ENCODE data around the gene CHST9.
"Not testable (repeated sequence)": the region's sequence is repeated elsewhere in the genome, so short reads cannot be mapped to it uniquely, and the experiment has no call there.

Gene CHST9

DNA sequence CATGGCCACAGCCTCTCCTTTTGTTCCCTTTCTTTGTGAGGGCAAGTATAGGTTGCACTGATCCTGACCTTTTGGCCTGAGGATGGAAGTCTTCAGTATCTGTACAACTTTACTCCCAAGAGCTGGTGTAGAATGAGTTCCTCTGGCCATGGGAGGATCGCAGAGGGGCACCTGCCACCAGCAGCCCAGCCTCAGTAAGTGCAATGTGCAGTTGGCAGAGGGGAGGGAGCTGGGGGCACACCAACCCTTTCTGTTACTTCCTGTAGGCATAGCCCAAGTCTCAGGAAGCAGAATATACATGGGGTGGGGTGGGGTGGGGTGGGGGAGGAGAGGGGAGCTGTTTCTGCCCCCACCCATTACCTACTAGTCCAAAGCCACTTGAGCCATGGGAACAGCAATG, 254.5 kb downstream of the CHST9 start:
- Histone ChIP-seq H3K36me3 (ENCODE audit: control insufficient read depth, insufficient read depth, low read length) (no peaks in the 10 kb centered on the region), H3K4me1 (ENCODE audit: control insufficient read depth, insufficient read depth, low read length, poor library complexity, severe bottlenecking) (no peaks in the 10 kb centered on the region), H3K27ac (ENCODE audit: insufficient read depth, low read length, poor library complexity, severe bottlenecking) (no peak overlapping the region), H3K9me3 (ENCODE audit: control insufficient read depth, low read length) (no peaks in the 10 kb centered on the region), H3K27me3 (replicated peaks; ENCODE audit: control insufficient read depth, insufficient read depth, low read length, poor library complexity, severe bottlenecking) (no peaks in the 10 kb centered on the region), H3K4me3 (ENCODE audit: insufficient read depth, low read depth, low read length, poor library complexity, severe bottlenecking) (no peak overlapping the region)
- DNase-seq = no peak

DNA sequence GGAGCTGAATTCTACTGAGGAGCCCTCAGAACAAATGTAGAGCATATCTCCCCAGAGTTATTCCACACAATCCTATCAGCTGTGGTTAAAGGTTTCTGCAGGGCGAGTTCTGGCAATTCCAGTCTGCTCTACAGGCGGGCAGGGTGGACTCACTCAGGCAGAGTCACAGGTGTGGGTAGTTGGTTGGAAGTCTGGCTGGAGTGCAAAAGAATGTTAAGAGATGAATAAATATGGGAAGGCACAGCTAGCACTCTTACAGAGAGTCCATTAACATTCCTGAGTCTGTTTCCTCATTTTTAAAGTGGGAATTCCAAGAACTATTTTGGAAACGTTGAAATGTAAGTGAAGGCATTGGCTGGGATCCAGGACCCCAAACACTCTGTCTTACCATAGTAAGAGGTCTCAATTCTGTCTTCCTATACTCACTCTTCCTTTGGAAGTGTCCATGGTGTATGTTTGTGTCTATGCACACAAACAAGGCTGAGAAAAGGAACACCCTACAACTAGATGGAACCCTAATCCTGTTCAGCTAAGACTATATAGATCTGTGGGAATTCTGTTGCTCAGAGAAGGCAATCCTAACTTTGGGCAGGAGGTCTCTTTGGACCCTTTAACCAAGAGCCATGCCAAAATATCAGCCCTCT, 256.3 kb downstream of the CHST9 start:
- no peak for DNase-seq
- no peaks in the 10 kb centered on the region for H3K36me3 ChIP-seq (ENCODE audit: control insufficient read depth, insufficient read depth, low read length)
- H3K9me3 ChIP-seq (ENCODE audit: control insufficient read depth, low read length) = no peaks in the 10 kb centered on the region
- H3K4me1 ChIP-seq (ENCODE audit: control insufficient read depth, insufficient read depth, low read length, poor library complexity, severe bottlenecking) = no peaks in the 10 kb centered on the region
- H3K4me3 ChIP-seq (ENCODE audit: insufficient read depth, low read depth, low read length, poor library complexity, severe bottlenecking) = no peak overlapping the region
- H3K27me3 ChIP-seq (replicated peaks; ENCODE audit: control insufficient read depth, insufficient read depth, low read length, poor library complexity, severe bottlenecking) = no peaks in the 10 kb centered on the region
- no peak overlapping the region for H3K27ac ChIP-seq (ENCODE audit: insufficient read depth, low read length, poor library complexity, severe bottlenecking)

DNA sequence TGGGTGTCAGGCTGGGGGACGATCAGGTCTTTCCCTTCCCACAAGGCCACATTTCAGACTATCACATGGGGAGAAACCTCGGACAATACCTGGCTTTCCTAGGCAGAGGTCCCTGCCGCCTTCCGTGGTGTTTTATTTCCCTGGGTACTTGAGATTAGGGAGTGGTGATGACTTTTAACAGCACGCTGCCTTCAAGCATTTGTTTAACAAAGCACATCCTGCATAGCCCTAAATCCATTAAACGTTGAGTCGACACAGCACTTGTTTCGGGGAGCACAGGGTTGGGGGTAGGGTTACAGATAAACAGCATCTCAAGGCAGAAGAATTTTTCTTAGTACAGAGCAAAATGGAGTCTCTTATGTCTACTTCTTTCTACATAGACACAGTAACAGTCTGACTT, 257.3 kb downstream of the CHST9 start:
- H3K9me3 ChIP-seq (ENCODE audit: control insufficient read depth, low read length); H3K4me3 ChIP-seq (ENCODE audit: insufficient read depth, low read depth, low read length, poor library complexity, severe bottlenecking); H3K36me3 ChIP-seq (ENCODE audit: control insufficient read depth, insufficient read depth, low read length); H3K4me1 ChIP-seq (ENCODE audit: control insufficient read depth, insufficient read depth, low read length, poor library complexity, severe bottlenecking); H3K27me3 ChIP-seq (replicated peaks; ENCODE audit: control insufficient read depth, insufficient read depth, low read length, poor library complexity, severe bottlenecking); H3K27ac ChIP-seq (ENCODE audit: insufficient read depth, low read length, poor library complexity, severe bottlenecking); DNase-seq: not testable (repeated sequence)

DNA sequence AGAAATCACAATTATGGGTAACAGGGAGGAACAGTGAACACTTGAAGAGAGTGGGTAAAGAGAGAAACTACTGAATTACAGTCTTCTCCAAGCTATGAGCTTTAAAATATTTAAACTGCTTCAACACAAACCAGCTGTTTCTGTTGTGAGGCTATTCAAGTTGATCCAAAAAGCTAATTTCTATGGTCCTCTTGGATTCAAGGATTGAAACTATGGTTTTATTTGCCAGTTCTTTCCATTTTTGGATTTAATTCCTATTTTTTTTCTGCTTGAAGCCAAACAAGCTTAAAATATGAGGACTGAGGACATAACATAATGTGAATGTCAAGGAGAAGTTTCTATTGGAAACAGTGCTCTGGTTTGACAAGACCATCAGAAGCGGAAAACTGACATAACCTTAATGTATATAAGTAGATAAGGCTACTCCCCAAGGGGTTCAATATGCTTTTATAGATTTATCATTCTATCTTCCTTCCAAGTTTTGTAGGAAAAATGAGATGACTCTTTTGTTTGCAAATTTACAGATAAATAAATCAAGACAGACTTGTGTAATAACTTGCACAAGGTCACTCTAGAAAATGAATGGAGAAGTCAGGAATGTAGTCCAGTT, 258.9 kb downstream of the CHST9 start:
- H3K4me1 ChIP-seq (ENCODE audit: control insufficient read depth, insufficient read depth, low read length, poor library complexity, severe bottlenecking) = no peaks in the 10 kb centered on the region
- H3K36me3 ChIP-seq (ENCODE audit: control insufficient read depth, insufficient read depth, low read length) = no peaks in the 10 kb centered on the region
- no peaks in the 10 kb centered on the region for H3K9me3 ChIP-seq (ENCODE audit: control insufficient read depth, low read length)
- H3K27me3 ChIP-seq (replicated peaks; ENCODE audit: control insufficient read depth, insufficient read depth, low read length, poor library complexity, severe bottlenecking) = no peaks in the 10 kb centered on the region
- no peak for DNase-seq
- no peak overlapping the region for H3K27ac ChIP-seq (ENCODE audit: insufficient read depth, low read length, poor library complexity, severe bottlenecking)
- H3K4me3 ChIP-seq (ENCODE audit: insufficient read depth, low read depth, low read length, poor library complexity, severe bottlenecking) = no peak overlapping the region

DNA sequence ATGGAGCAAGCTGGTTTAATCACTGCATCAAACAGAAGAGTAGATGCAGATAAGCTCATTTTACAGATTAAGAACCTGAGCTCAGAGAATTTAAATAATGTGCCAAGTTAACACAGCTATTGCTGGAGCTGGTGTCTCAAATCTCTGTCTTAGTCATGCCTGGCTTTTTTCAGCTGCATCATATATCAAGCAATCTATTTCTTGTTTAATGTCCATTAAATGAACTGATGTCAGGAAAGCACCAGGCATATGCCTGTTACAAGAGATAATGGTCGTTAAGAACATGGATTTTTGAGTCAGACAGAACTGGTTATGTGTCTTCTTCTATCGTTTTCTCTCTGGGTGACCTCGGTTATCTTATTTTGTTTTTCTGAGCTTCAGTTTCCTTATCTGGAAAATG, 259.8 kb downstream of the CHST9 start:
- Histone ChIP-seq H3K9me3 (ENCODE audit: control insufficient read depth, low read length) (no peaks in the 10 kb centered on the region), H3K27ac (ENCODE audit: insufficient read depth, low read length, poor library complexity, severe bottlenecking) (no peak overlapping the region), H3K27me3 (replicated peaks; ENCODE audit: control insufficient read depth, insufficient read depth, low read length, poor library complexity, severe bottlenecking) (no peaks in the 10 kb centered on the region), H3K4me3 (ENCODE audit: insufficient read depth, low read depth, low read length, poor library complexity, severe bottlenecking) (no peak overlapping the region), H3K4me1 (ENCODE audit: control insufficient read depth, insufficient read depth, low read length, poor library complexity, severe bottlenecking) (no peaks in the 10 kb centered on the region), H3K36me3 (ENCODE audit: control insufficient read depth, insufficient read depth, low read length) (no peaks in the 10 kb centered on the region)
- DNase-seq = no peak

DNA sequence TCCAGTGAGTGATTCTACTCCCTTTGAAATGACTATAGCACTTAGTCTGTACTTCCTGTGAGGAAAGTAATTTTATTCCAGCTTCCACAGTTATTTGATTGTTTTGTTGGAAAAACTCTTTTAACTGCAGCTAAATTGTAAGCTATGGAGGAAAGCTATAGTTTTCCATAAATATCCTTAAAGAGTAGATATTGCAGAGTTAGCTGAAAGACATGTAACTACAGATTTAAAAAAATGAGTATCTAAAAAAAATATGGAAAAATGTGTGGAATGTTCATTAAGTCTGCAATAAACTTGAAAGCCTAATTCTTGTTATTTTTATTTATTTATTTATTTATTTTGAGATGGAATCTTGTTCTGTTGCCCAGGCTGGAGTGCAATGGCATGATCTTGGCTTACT, 262.8 kb downstream of the CHST9 start:
- Histone ChIP-seq H3K27me3 (replicated peaks; ENCODE audit: control insufficient read depth, insufficient read depth, low read length, poor library complexity, severe bottlenecking) (no peaks in the 10 kb centered on the region), H3K4me3 (ENCODE audit: insufficient read depth, low read depth, low read length, poor library complexity, severe bottlenecking) (no peak overlapping the region), H3K27ac (ENCODE audit: insufficient read depth, low read length, poor library complexity, severe bottlenecking) (no peak overlapping the region), H3K4me1 (ENCODE audit: control insufficient read depth, insufficient read depth, low read length, poor library complexity, severe bottlenecking) (no peaks in the 10 kb centered on the region), H3K36me3 (ENCODE audit: control insufficient read depth, insufficient read depth, low read length) (no peaks in the 10 kb centered on the region), H3K9me3 (ENCODE audit: control insufficient read depth, low read length) (no peaks in the 10 kb centered on the region)
- no peak for DNase-seq

DNA sequence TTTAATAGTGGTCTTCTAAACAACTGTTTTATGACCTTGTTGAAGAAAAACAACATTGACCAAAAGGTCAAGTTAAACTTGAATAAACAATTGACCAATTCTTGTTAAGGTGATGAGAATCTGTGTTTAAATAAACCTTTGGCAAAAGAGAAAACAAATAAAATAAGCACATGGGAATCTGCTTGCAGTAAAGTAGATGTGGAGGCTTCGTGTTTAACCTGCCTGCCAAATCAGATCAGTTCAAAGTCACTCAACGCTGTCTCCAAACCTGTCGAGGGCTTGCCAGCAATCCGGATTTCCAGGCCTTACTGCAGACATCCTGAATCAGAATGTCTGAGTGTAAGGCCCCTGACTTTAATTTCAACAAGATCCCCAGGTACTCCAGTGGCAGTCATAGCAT, 264.5 kb downstream of the CHST9 start:
- DNase-seq = no peak
- Histone ChIP-seq H3K9me3 (ENCODE audit: control insufficient read depth, low read length) (no peaks in the 10 kb centered on the region), H3K36me3 (ENCODE audit: control insufficient read depth, insufficient read depth, low read length) (no peaks in the 10 kb centered on the region), H3K27me3 (replicated peaks; ENCODE audit: control insufficient read depth, insufficient read depth, low read length, poor library complexity, severe bottlenecking) (no peaks in the 10 kb centered on the region), H3K4me3 (ENCODE audit: insufficient read depth, low read depth, low read length, poor library complexity, severe bottlenecking) (no peak overlapping the region), H3K27ac (ENCODE audit: insufficient read depth, low read length, poor library complexity, severe bottlenecking) (no peak overlapping the region), H3K4me1 (ENCODE audit: control insufficient read depth, insufficient read depth, low read length, poor library complexity, severe bottlenecking) (no peaks in the 10 kb centered on the region)

DNA sequence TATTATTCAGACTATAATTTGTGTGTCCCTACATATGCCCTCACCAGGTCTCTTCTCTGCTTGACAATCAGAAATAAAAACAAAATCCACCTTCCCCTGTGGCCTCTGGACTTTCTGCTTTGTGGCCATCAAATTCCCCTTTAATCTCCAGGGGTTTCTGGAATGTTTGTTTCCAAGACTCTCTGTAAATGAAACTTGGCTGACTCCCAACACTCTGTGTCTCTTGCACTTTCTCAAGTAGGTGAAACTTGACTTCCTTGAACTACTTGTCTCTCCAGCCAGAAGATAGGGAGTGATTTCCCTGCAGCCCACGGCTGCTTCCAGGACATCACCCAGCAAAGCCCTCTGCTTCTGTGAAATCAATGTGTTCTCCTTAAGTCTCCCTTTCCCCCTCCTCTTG, 265.5 kb downstream of the CHST9 start:
- H3K27ac ChIP-seq (ENCODE audit: insufficient read depth, low read length, poor library complexity, severe bottlenecking) = no peak overlapping the region
- H3K9me3 ChIP-seq (ENCODE audit: control insufficient read depth, low read length) = no peaks in the 10 kb centered on the region
- no peaks in the 10 kb centered on the region for H3K4me1 ChIP-seq (ENCODE audit: control insufficient read depth, insufficient read depth, low read length, poor library complexity, severe bottlenecking)
- no peaks in the 10 kb centered on the region for H3K36me3 ChIP-seq (ENCODE audit: control insufficient read depth, insufficient read depth, low read length)
- no peak for DNase-seq
- no peak overlapping the region for H3K4me3 ChIP-seq (ENCODE audit: insufficient read depth, low read depth, low read length, poor library complexity, severe bottlenecking)
- no peaks in the 10 kb centered on the region for H3K27me3 ChIP-seq (replicated peaks; ENCODE audit: control insufficient read depth, insufficient read depth, low read length, poor library complexity, severe bottlenecking)

- DNase-seq = no peak
- Histone ChIP-seq H3K9me3 (ENCODE audit: control insufficient read depth, low read length) (no peaks in the 10 kb centered on the region), H3K4me3 (ENCODE audit: insufficient read depth, low read depth, low read length, poor library complexity, severe bottlenecking) (no peak overlapping the region), H3K27me3 (replicated peaks; ENCODE audit: control insufficient read depth, insufficient read depth, low read length, poor library complexity, severe bottlenecking) (no peaks in the 10 kb centered on the region), H3K4me1 (ENCODE audit: control insufficient read depth, insufficient read depth, low read length, poor library complexity, severe bottlenecking) (no peaks in the 10 kb centered on the region), H3K27ac (ENCODE audit: insufficient read depth, low read length, poor library complexity, severe bottlenecking) (no peak overlapping the region), H3K36me3 (ENCODE audit: control insufficient read depth, insufficient read depth, low read length) (no peaks in the 10 kb centered on the region)
Observed at GRCh38 chr18:26919201-26919600, 265.9 kb downstream of the CHST9 start.

GRCh38 chr18:26911840-26912239, 273.3 kb downstream of the CHST9 start:
- H3K27me3 ChIP-seq (replicated peaks; ENCODE audit: control insufficient read depth, insufficient read depth, low read length, poor library complexity, severe bottlenecking) = no peaks in the 10 kb centered on the region
- H3K4me1 ChIP-seq (ENCODE audit: control insufficient read depth, insufficient read depth, low read length, poor library complexity, severe bottlenecking) = no peaks in the 10 kb centered on the region
- H3K27ac ChIP-seq (ENCODE audit: insufficient read depth, low read length, poor library complexity, severe bottlenecking) = no peak overlapping the region
- no peaks in the 10 kb centered on the region for H3K36me3 ChIP-seq (ENCODE audit: control insufficient read depth, insufficient read depth, low read length)
- H3K9me3 ChIP-seq (ENCODE audit: control insufficient read depth, low read length) = no peaks in the 10 kb centered on the region
- H3K4me3 ChIP-seq (ENCODE audit: insufficient read depth, low read depth, low read length, poor library complexity, severe bottlenecking) = no peak overlapping the region
- DNase-seq = no peak
